ENCODE data around the gene FMNL2.

The FMNL2 gene

GRCh38 chr2:152534460-152535135, 199.6 kb downstream of the FMNL2 start:
- no peak for DNase-seq

- no peak for DNase-seq
Observed at GRCh38 chr2:152537081-152537651, 202.2 kb downstream of the FMNL2 start.

GRCh38 chr2:152539424-152539823, 204.4 kb downstream of the FMNL2 start:
- no peak for DNase-seq

- no peak for DNase-seq
Observed at GRCh38 chr2:152541712-152542111, 206.7 kb downstream of the FMNL2 start.

GRCh38 chr2:152542337-152542994, 207.5 kb downstream of the FMNL2 start:
- DNase-seq: no peak

GRCh38 chr2:152542995-152543481, 208.1 kb downstream of the FMNL2 start:
- peak; percentile 66 to 69 for DNase-seq

- DNase-seq: no peak
Observed at GRCh38 chr2:152543717-152544116, 208.7 kb downstream of the FMNL2 start.

GRCh38 chr2:152544638-152545037, 209.7 kb downstream of the FMNL2 start:
- DNase-seq: no peak

- no peak for DNase-seq
Observed at GRCh38 chr2:152546230-152546837, 211.4 kb downstream of the FMNL2 start.

- no peak for DNase-seq
Observed at GRCh38 chr2:152548111-152548875, 213.3 kb downstream of the FMNL2 start.

GRCh38 chr2:152548996-152549395, 214.0 kb downstream of the FMNL2 start:
- no peak for DNase-seq

GRCh38 chr2:152549423-152549822, 214.4 kb downstream of the FMNL2 start:
- DNase-seq: no peak

- DNase-seq: no peak
Observed at GRCh38 chr2:152550386-152550785, 215.4 kb downstream of the FMNL2 start.

GRCh38 chr2:152552888-152553287, 217.9 kb downstream of the FMNL2 start:
- DNase-seq: no peak

GRCh38 chr2:152553518-152553917, 218.5 kb downstream of the FMNL2 start:
- DNase-seq: no peak

- DNase-seq: peak in 1 of 2 donors; percentile 31
Observed at GRCh38 chr2:152555048-152555447, 220.1 kb downstream of the FMNL2 start.

- no peak for DNase-seq
Observed at GRCh38 chr2:152556506-152556905, 221.5 kb downstream of the FMNL2 start.

- DNase-seq: no peak
Observed at GRCh38 chr2:152557273-152557888, 222.4 kb downstream of the FMNL2 start.

GRCh38 chr2:152558158-152558984, 223.4 kb downstream of the FMNL2 start:
- DNase-seq: peak in 1 of 2 donors; percentile 59

GRCh38 chr2:152559008-152559407, 224.0 kb downstream of the FMNL2 start:
- no peak for DNase-seq

GRCh38 chr2:152560166-152560565, 225.2 kb downstream of the FMNL2 start:
- DNase-seq: no peak

All from hippocampal formation (tissue), 2 donors.